Adrenal gland (tissue), 12 donors: ENCODE results near the gene SATB1. TPM values are rescaled to one million over a fixed set of nuclear protein-coding genes. Genes with fewer than 3 reads are reported as not detected.

Experiments
- DNase-seq, 7 donors: peaks; one replicate each; pipeline ENCODE4 v3.0.0-alpha.2; 2019 to 2020
- H3K27ac ChIP-seq, 5 donors: fragments of 200-600 bp; sonication (generic) in 4 of 5; 1 replicate in 3 of 5; 2 replicates in 2 of 5; pipeline versions ENCODE4 v1.5.1 to v1.8.0; 2016 to 2020; ENCODE audit warnings: mild to moderate bottlenecking in 1 of 5
- H3K27me3 ChIP-seq: fragments of 200-600 bp; 2 replicates; pipeline ENCODE4 v1.8.0; 2021
- H3K36me3 ChIP-seq, 2 donors: fragments of 200-600 bp; replicated peaks in 1 of 2; 1 replicate in 1 of 2; 2 replicates in 1 of 2; pipeline versions ENCODE4 v1.5.1 to v1.8.0; 2018 to 2022
- H3K4me1 ChIP-seq, 2 donors: fragments of 200-600 bp; replicated peaks in 1 of 2; 1 replicate in 1 of 2; 2 replicates in 1 of 2; pipeline versions ENCODE4 v1.5.1 to v1.8.0; 2018 to 2021
- H3K4me3 ChIP-seq, 4 donors: fragments of 200-600 bp; sonication (generic) in 3 of 4; one replicate each; pipeline ENCODE4 v1.5.1; 2016 to 2018
- H3K9me3 ChIP-seq, 3 donors: fragments of 200-600 bp; sonication (generic) in 1 of 3; replicated peaks in 1 of 3; 1 replicate in 2 of 3; 2 replicates in 1 of 3; pipeline versions ENCODE4 v1.5.1 to v1.8.0; 2016 to 2021
- POLR2A ChIP-seq, 2 donors: fragments of 450-650 bp; IDR thresholded peaks; one replicate each; pipeline ENCODE4 v1.6.1; 2017; ENCODE audit warnings: antibody characterized with exemption in 2 of 2, mild to moderate bottlenecking in 2 of 2, moderate library complexity in 1 of 2
- WGBS, 4 donors: extraction: QIAGEN DNeasy Blood & Tissue Kit in 2 of 4; methylation state at CpG; one replicate each; pipeline versions ENCODE4 v1.1.5 to v1.1.7; 2013 to 2017; 5-methylcytosine and 5-hydroxymethylcytosine counted together
- intact Hi-C, 2 donors: fragments of 100-400 bp; cut with DNase I; formaldehyde crosslinking; loops; one replicate each; pipeline versions ENCODE4 v1.14.1 to v1.15.0; 2022 to 2023
- polyA plus RNA-seq, 3 donors: library from polyadenylated mRNA; stranded (reverse); fragments of 200-250 nt in 2 of 3; fragments of 350-450 nt in 1 of 3; fragmentation: Illumina TruSeq in 1 of 3; extraction: RNeasy Lipid Tissue Mini Kit (QIAGEN cat#74804) in 1 of 3; gene quantifications; one replicate each; pipeline ENCODE4 v1.2.3, GENCODE V29; 2013 to 2014
- total RNA-seq, 9 donors: library from RNA; depleted of rRNA in 4 of 9; stranded (reverse); fragments of >200 nt in 4 of 9; fragments of 120-200 nt in 1 of 9; fragmentation: NEBNext Ultra II Directional in 1 of 9; extraction: Animal tissue kit (Norgen Biotek cat#: 25700) in 1 of 9; gene quantifications; one replicate each; pipeline versions ENCODE4 v1.1.0 to v1.2.4, GENCODE V29; 2013 to 2023
- TF ChIP-seq, protein P1 (sequence below), 6 experiments: fragments of 450-650 bp in 4 of 6; fragments of 200-600 bp in 2 of 6; sonication (generic) in 1 of 6; IDR thresholded peaks; 1 replicate in 5 of 6; 2 replicates in 1 of 6; pipeline versions ENCODE4 v1.5.1 to v1.8.0; 2016 to 2021; ENCODE audit warnings: antibody characterized with exemption in 6 of 6, mild to moderate bottlenecking in 2 of 6, moderate library complexity in 1 of 6
- donor health status: healthy with polysubstance abuse.
- donor health status: Bipolar disorder and iron deficiency.
- donor health status: DM: yes; HTN: yes; CAD: no.
- donor health status: DM: no; HTN: no; CAD: no.
- donor health status: DM: no; HTN: no; CAD: no.
- donor health status: DM: yes; HTN: yes; CAD: no.

Gene SATB1
- total and polyA plus RNA-seq, 12 donors = 9.1 to 31.5 (median 12.9) TPM

DNA sequence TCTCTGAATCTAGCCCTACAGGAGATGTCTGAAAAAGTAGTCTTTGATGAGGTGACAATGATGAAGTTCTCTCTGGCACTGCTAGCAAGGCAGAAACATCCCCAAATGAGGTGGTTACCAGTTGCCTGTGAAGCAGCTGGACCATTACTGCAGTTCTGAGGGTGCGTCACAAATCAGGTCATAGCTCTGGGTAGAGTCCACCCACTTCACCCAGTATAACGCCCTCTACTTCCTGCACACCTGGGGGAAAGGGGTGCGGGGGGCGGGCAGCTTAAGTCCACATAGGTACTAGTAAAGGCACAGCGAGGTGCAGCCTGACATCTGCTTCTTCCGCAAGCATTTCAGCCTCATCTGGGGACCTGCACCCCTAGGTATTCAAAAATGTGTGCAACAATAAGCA is 13.4 kb upstream of the SATB1 start:
- intact Hi-C loops = no loop called here

DNA sequence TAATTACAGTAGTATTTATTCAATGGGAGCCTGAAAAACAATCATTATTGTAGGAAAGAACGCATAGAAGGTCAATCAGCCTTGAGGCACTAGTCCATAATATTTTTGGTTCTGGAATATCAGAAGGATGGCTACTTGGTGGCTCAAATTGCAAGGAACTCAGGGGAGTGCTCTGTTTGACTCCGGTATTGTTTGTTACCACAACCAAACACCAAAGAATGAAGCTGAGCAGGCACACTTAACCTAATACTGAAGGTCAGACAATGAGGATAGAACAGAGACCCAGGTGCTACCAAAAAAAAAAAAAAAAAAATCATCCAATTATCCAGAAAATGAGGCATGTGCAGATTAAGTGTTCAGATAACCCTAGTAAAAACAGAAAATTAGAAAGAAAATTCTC is 11.1 kb upstream of the SATB1 start:
- intact Hi-C loops = no loop called here
- no peak overlapping the region for H3K4me3 ChIP-seq
- H3K9me3 ChIP-seq = no peaks in the 10 kb centered on the region
- no peaks in the 10 kb centered on the region for H3K36me3 ChIP-seq
- no peak overlapping the region for H3K27ac ChIP-seq
- TF ChIP-seq, protein P1, sequence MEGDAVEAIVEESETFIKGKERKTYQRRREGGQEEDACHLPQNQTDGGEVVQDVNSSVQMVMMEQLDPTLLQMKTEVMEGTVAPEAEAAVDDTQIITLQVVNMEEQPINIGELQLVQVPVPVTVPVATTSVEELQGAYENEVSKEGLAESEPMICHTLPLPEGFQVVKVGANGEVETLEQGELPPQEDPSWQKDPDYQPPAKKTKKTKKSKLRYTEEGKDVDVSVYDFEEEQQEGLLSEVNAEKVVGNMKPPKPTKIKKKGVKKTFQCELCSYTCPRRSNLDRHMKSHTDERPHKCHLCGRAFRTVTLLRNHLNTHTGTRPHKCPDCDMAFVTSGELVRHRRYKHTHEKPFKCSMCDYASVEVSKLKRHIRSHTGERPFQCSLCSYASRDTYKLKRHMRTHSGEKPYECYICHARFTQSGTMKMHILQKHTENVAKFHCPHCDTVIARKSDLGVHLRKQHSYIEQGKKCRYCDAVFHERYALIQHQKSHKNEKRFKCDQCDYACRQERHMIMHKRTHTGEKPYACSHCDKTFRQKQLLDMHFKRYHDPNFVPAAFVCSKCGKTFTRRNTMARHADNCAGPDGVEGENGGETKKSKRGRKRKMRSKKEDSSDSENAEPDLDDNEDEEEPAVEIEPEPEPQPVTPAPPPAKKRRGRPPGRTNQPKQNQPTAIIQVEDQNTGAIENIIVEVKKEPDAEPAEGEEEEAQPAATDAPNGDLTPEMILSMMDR (IDR thresholded peaks at IDR 0.05) = no peak
- no peak for TF ChIP-seq POLR2A (IDR thresholded peaks at IDR 0.05)
- no peak for DNase-seq
- H3K27me3 ChIP-seq = peaks cover 43% of the 10 kb centered on the region
- WGBS, 4 donors = 81 to 83% (median 82%) methylated on average over 2 of the region's 2 CpGs
- no peaks in the 10 kb centered on the region for H3K4me1 ChIP-seq

More for the DNA sequence above, 13.4 kb upstream of the SATB1 start:
- no peak for DNase-seq
- TF ChIP-seq, protein P1 (IDR thresholded peaks at IDR 0.05) = no peak
- no peak for TF ChIP-seq POLR2A (IDR thresholded peaks at IDR 0.05)
- Histone ChIP-seq H3K4me3 (no peak overlapping the region), H3K4me1 (no peaks in the 10 kb centered on the region), H3K9me3 (no peaks in the 10 kb centered on the region), H3K27me3 (peaks cover 41% of the 10 kb centered on the region), H3K36me3 (no peaks in the 10 kb centered on the region), H3K27ac (no peak overlapping the region)
- 81 to 94% (median 84%) methylated on average over 5 to 6 of the region's 6 CpGs for WGBS, 4 donors

DNA sequence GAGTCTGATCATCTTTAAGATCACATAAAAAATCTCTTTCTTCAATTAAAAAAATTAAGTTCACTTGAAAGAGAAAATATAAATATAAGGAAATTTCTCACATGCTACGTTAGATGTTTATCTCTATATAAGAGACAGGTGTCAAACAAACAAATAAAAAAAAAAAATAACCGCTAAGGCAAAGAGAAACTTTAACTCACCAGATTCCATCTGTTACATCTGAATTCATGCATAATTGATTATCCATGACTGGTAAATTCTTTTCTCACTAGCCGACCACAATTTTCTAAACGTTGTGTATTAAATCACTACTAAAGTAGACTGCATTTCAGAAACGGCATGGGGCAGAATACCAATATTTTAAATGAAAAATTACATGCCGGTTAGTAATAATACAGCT is 9.6 kb upstream of the SATB1 start:
- H3K27ac ChIP-seq = no peak overlapping the region
- TF ChIP-seq, protein P1 (IDR thresholded peaks at IDR 0.05) = no peak
- no peak for TF ChIP-seq POLR2A (IDR thresholded peaks at IDR 0.05)

DNA sequence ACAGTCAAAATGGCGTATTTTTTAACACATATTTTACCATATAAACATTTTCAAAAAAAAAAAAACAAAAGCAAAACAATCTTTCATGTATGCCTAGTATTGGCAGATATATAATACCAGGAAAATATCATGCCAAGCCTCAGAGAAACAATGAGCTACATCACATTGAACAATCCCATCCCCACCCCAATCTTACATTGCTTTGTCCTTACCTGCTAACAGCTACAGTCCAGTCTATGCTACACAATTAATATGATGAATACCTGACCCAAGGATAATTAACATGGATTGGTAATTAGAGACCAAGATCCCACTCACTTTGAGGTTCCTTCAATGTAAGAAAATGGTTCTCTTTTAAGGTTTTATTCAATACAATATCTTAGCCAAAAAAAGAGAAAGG is 7.6 kb upstream of the SATB1 start:
- Histone ChIP-seq H3K27me3 (peaks cover 27% of the 10 kb centered on the region), H3K27ac (no peak overlapping the region), H3K4me1 (no peaks in the 10 kb centered on the region), H3K9me3 (no peaks in the 10 kb centered on the region), H3K36me3 (no peaks in the 10 kb centered on the region), H3K4me3 (no peak overlapping the region)
- TF ChIP-seq, protein P1 (IDR thresholded peaks at IDR 0.05) = no peak
- no peak for TF ChIP-seq POLR2A (IDR thresholded peaks at IDR 0.05)
- no peak for DNase-seq
- 61 to 77% (median 64%) methylated on average over 1 of the region's 1 CpG for WGBS, 4 donors
- intact Hi-C loops = no loop called here

More for the DNA sequence above, 9.6 kb upstream of the SATB1 start:
- Histone ChIP-seq H3K27me3 (peaks cover 39% of the 10 kb centered on the region), H3K9me3 (no peaks in the 10 kb centered on the region), H3K4me1 (no peaks in the 10 kb centered on the region), H3K36me3 (no peaks in the 10 kb centered on the region), H3K4me3 (no peak overlapping the region)
- no peak for DNase-seq
- 80 to 88% (median 83%) methylated on average over 6 of the region's 6 CpGs for WGBS, 4 donors
- intact Hi-C loops = no loop called here
